GM21367 (cell line): Measurements from ENCODE around the gene PARK7.
A peak's percentile ranks its signal among the peaks of the same experiment; 100 is the strongest.

Experiments
- ATAC-seq: cut with Tn5 transposase; IDR thresholded peaks from one replicate; pipeline ENCODE4 v1.9.1; 2021; ENCODE audit not compliant: unreplicated experiment

PARK7 gene

DNA sequence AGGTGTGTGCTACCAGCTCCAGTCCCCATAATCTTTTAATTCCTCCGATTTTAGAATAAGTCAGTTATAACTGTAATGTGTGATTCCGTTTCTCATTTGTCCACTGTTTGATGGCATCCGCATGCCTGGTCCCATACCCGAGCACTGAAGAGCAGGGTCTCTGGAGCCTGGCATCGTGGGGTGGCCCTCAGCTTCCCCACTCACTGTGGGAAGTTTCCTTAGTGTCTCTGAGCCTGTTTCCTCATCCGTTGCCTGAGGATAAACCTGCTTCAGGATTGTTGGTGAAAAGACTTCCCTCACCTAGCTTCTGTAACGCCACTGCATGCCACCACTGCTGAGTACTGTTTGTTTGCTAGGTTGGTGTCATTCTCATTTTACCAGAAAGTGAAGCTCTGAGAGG lies 19.5 kb downstream of the PARK7 start:
- ATAC-seq = no peak

DNA sequence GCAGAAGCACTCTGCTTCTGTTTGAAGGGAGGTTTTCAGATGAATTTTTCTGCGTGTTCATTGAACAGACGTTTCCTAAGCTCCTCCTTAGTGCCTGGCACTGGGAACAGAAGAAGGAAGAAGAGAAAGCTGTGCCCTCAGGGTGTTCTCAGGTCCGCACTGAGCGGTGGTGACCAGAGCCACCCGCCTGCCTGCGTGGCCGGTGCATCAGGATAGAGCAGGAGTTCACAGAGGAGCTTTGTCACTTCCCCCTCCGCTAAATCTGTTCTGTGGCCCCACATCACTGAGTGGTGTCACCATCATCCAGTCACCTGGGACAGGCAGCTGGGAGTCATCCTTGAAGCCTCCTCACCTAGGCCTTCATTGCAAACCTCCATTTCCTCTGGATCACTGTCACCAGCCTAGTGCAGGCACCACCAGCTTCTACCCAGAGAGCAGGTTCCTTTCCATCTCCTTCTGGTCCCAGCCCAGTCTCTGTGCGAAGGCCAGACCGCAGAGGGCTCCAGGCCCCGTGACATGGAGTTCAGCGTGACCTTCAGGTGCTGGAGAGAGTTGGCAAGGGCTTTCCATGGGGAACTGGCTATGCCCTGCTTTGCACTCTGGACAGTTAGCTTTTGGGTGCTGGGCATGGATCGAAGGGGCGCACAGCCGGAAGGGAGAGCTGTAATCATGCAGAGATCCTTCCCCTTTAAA lies 21.7 kb downstream of the PARK7 start:
- no peak for ATAC-seq

DNA sequence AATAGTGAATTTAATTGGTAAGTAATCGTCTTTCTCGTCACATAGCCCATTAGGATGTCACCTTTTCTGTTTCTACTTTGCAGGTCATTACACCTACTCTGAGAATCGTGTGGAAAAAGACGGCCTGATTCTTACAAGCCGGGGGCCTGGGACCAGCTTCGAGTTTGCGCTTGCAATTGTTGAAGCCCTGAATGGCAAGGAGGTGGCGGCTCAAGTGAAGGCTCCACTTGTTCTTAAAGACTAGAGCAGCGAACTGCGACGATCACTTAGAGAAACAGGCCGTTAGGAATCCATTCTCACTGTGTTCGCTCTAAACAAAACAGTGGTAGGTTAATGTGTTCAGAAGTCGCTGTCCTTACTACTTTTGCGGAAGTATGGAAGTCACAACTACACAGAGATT lies 23.3 kb downstream of the PARK7 start:
- ATAC-seq = no peak

DNA sequence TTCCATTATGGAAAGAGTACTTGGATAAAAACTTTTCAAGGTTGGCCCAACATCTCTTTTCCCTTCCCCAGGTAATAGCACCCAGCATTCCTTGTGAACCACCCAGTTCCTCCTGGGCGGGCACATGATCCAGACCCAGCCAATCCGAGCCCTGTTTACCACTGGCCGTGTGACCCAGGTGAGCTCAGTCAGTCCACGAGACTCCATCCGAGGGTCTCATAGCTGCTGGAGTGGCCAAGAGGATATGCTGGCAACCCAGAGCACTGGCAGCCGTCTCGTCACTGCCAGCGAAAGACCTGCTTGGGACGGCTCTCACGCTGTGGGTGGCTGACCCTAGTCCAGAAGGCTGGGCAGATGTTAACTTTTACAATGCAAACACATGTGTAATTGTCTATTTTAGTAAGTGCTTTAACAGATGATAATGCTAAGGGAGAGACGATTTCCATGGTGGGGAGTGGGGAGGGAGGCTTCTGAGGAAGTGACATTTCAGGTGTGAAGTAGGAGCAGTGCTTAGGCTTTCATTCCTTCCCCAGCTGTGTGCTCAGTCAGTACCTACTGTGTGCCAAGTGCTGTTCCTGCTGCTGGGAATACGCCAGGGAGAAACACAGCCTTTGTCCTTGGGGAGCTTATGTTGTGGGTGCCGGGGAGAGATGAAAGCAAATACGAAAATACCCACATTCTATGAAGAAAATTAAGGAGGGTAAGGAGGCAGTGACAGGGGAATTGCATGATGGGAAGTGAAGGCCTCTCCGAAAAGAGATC lies 24.5 kb downstream of the PARK7 start:
- no peak for ATAC-seq

DNA sequence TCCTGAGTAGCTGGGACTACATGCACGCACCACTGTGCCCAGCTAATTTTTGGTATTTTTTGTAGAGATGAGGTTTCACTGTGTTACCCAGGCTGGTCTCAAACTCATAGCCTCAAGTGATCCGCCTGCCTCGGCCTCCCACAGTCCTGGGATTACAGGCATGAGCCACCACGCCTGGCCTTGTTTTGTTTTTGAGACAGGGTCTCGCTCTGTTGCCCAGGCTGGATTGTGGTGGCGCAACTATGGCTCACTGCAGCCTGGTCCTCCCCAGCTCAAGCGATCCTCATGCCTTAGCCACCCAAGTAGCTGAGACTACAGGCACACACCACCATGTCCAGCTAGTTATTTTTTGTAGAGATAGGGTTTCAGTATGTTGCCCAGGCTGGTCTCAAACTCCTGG lies 26.0 kb downstream of the PARK7 start:
- ATAC-seq = no peak

DNA sequence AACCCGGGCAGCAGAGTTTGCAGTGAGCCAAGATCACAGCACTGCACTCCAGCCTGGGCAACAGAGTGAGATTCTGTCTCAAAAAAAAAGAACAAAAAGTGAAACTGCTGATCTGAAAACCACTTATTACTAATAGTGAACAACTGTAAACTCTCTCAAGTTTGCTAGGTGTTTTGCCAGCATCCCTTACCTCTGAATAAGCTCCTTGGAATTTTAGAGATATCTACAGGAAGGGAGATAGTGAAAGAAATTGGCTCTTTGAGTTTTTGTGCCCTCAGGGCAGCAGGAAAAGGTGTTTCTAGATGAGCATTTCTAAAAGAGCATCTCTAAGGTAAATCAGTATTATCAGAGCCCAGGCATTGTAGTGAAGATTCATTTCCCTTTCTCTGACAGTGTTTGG lies 27.1 kb downstream of the PARK7 start:
- no peak for ATAC-seq

DNA sequence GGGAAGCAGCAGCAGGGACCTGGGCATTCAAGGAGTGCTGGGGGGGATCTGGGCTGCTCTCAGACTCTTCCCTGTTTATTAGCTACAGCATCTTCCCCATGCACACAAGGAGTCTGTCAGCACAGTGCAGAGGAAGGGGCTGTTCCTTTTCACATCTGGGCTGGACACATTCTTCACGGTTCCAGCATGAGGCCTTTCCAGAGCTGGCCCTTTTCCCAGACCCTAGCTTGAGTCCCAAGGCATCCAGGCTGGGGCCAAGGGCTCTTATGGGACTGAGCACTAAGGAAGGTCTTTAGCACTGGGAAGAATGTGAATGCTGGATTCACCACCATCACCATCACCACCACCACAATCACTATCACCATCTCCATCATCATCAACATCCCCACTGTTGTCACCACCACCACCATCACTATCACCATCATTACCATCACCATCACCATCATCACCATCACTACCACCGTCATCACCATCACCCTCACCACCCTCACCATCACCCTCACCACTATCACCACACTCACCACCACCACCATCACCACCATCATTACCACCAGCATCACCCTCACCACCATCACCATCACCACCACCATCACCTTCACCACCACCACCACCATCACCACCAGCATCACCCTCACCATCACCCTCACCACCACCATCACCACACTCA lies 28.4 kb downstream of the PARK7 start:
- no peak for ATAC-seq

DNA sequence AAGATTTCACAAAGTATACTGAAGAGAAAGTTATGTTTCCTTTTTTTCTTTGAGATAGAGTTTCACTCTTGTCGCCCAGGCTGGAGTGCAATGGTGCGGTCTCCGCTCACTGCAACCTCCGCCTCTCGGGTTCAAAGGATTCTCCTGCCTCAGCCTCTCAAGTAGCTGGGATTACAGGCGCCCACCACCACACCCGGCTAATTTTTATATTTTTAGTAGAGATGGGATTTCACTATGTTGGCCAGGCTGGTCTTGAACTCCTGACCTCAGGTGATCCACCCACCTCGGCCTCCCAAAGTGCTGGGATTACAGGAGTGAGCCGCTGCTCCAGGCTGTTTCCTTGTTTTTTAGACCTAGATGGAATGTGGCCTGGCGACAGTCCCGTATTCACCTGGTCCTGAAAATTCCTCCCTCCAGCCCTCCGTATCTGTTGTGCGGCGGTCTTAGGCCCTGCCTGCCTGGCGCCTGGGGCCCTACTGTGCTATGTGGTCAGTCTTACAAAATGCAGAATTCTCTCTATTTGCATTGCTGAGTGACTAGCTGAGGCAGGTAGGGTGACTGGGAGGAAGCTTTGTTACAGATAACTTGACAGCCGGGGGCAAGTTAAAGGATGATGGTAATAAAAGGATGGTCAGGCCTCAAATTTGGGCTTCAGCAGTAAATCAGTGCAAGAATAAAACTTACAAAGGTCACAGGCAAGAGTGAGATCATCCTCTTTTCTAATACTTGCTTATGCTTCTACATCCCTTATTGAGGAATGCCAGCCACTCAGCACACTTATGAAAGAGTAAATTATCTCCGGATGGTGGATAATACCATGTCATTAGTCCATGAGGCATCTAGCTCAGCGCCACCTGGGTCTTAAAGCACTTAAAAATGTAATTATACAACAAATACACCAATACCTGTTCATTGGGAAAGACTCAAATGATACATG lies 30.3 kb downstream of the PARK7 start:
- no peak for ATAC-seq

DNA sequence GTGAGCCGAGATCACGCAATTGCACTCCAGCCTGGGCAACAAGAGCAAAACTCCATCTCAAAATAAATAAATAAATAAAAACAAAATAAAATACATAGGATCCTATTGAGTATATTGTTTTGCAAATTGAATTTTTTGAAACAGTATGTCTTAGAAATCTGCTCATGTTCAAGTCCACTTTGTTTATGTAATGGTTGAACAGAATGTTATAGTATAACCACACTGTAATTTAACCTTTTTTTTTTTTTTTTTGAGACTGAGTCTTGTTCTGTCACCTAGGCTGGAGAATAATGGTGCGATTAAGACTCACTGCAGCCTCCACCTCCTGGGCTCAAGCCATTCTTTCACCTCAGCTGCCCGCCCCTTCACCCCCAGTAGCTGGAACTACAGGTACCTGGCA lies 31.4 kb downstream of the PARK7 start:
- ATAC-seq = no peak

DNA sequence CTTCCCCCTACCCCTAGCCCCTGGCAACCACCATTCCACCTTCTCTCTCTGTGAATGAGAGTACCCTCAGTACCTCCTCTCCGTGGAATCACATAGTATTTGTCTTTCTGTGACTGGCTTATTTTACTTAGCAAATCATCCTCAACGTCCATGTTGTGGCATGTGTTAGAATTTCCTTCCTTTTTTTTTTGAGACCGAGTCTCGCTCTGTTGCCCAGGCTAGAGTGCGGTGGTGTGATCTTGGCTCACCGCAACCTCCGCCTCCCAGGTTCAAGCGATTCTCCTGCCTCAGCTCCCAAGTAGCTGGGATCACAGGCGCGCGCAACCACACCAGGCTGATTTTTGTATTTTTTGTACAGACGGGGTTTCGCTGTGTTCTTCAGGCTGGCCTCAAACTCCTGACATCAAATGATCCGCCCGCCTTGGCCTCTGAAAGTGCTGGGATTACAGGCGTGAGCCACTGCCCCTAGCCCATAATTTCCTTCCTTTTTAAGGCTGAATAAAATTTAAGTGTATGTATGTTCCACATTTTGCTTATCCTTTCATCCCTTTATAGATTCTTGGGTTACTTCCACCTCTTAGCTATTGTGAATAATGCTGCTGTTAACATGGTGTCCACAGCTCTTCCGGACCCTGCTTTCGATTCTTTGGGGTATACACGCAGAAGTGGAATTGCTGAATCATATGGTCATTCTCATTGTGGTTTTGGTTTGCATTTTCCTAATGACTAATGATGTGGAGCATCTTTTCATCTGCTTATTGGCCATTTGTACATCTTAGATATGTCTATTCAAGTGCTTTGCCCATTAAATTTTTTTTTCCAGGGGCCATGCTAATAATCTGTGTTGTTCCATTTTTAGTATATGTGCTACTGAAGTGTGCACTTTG lies 32.3 kb downstream of the PARK7 start:
- ATAC-seq = peak; percentile 62

DNA sequence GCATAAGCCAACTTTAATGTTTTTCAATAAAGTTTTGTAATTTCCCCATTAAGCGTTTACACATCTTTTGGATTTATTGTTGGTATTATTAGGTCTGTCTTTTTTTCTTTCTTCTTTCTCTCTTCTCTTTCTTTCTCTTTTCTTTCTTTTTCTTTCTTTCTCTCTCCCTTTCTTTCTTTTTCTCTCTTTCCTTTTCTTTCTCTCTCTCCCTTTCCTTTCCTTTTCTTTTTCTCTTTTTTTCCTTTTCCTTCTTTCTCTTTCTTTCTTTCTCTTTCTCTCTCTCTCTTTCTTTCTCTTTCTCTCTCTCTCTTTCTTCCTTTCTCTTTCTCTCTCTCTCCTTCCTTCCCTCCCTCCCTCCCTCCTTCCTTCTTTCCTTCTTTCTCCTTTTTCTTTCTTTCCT lies 33.3 kb downstream of the PARK7 start:
- no peak for ATAC-seq

DNA sequence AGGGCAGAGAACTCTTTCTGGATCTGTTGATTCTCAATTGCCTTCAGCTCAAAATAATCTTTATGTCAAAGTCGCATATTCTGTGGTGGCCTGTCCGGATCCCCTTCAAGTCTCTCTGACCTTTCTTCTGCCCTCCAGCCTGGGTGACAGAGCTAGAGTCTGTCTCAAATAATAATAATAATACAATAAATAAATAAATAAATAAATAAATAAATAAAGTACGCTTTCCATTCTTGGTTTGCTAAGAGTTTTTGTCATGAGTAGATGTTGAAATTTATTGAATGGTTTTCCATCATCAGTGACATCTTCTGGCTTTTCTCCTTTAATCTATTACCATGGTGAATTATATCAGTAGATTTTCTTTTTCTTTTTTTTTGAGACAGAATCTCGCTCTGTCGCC lies 33.9 kb downstream of the PARK7 start:
- no peak for ATAC-seq

DNA sequence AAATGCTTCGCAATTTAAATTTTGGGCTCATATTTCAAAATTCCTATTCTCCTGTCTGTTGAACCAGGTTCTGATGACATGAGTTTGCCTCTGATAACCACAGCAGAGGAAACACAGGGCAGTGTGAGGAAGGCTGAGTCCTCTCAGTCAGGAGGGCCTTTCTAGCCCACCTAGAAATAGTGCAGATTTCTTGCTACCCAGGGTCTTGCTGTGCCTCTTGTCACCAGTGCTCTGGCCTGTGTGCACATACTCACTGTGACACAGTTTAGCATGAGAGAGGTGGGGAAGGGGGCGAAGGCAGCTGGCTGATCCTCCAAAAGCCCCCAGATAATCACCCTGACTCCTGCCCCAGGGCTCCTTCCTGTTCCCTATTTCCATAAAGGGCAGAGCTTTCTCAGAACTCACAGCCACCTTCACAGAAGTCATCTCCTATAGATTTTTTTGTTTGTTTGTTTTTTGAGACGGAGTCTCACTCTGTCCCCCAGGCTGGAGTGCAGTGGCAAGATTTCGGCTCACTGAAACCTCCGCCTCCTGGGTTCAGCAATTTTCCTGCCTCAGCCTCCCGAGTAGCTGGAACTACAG lies 40.9 kb downstream of the PARK7 start:
- ATAC-seq = no peak

DNA sequence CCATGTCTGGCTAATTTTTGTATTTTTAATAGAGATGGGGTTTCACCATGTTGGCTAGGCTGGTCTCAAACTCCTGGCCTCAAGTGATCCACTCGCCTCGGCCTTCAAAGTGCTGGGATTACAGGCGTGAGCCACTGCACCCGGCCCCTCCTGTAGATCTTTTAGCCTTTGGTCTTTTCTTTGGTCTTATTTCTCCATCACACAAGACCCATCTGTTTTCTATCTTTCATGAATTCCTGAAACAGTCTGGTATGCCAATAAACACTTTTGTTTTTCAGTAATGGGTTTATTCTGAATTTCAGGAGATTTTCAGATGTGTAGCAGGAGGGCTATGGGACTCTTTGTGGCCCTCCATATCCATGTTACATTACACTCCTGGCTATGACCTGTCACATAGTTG lies 41.4 kb downstream of the PARK7 start:
- no peak for ATAC-seq

DNA sequence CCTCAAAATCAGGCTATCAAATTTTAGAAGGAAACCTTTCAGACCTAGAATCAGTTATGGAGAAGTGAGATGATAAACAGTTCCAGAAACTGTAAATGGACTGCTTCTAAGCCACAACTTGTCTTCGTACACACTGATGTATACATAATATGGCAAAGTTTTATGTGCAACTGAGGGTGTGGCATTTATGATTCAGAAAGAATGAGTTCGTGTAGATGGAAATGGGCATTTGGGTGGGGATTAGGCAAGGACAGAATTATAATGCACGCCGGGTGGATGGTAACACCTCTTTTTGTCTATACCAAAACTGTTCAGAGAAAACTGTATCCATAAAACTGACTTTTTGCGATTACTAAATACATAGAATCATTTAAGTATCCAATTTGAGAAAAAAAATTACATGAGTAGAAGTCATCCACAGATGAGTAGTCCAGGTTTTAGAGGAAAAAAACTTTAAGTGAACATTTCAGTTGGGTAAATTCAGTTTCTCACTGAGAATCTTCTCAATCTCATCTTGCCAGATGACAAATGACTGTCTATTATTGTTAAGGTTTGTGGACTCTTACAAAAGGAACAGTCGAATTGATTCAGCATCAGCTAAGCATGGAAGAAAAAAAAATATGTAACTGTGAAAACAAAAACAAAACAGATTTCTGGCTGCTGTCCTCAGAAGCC lies 42.1 kb downstream of the PARK7 start:
- no peak for ATAC-seq

DNA sequence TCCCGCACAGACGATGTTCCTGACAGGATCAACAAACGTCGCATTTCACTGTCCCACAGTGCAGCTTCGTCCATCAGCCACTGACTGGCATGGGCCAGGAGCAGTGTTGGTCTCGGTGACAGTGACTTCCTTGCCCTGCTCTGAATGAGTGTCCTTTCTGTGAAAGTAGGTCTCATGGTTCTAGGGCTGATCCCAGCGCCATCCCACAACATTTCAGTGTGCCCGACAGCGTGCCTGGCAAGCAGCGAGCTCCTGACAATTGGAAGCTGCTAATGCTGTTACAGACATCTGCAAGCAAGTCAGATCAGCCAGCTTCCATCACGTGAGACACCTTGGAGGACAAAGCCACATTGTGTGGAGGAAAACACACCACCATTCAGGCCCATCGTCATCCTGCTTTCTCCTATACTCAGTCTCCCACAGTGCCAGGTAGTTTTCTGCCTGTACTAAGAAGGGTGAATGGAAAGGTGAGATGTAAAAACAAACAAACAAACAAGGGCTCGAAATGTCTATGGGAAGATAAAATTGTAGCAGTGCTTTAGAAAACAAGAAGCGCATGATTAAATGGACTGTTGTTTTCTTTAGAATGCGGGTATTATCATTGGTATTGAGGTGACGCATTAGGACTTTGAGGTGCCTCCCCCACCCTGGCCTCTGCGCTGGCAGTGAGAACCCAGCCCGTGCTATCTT lies 42.7 kb downstream of the PARK7 start:
- ATAC-seq = no peak

DNA sequence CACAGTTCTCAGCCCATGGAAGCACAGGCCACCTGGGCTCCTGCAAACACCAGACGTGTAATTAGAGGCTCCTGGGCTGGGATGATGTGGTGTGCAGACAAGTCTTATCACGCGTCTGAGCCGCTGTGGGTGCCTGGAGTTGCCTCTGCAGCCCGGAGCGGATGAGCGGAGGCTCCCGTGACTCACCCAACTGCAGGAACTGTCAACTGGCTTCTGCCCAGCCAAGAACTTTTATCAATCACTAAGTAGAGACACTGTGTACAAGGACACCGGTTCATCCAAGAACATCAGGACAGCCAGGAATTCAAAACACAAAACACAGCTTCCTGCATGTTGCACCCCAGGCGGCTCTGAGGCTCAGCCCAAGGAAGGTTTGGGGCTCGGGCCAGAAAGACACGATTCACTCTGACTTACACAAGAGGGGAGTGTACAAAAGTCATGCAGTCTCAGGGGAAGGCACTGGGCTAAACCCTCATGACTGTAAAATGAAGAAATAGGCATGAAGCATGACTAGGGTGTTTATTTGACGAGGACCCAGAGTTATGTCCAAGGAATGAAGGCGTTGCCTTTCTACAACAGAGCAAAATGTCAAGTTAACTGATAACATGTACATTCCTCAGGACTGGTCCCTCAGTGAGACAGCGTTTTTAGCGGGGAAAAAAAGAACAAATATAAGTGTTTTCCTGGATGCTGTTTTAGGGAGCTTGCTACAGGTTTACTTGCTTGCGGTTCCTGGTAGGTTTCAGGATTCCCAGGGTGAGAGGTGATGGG lies 43.5 kb downstream of the PARK7 start:
- ATAC-seq = no peak
